DMS79 (cell line): ENCODE measurements around the gene RRP15.

ENCODE experiments used
- DNase-seq: peaks from one replicate; lab custom pipeline; 2025; lab: John Stamatoyannopoulos, UW

RRP15 gene

DNA sequence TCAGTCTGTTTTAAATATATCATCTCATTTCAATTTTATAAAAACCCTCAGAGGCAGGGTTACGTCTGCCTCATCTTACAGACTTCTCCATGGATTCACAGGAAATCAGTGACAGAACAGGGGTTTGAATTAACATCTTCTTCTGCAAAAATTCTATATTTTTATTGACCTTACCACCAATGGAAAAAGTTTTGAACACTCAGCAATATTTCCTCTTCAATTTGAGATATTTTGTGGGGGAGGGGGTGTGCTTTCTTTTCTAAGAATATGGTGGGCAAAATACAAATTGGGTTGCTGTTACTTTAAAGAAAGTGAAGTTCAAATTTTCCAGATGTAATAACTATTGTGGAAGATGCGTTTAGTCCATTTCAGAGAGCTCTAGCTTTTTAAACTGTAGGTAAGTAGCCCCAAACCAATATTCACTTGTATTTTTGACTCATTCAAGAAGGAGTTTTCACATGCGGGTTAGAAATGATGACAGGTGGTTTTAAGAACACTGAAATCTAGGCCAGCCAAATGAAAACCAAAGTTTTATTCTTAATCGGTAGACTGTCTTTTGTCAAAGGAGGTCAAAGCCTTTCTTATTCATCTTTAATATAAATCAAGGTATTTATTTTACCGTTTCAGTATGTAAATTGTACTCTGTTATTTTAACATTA, 77.5 kb downstream of the RRP15 start:
- no peak for DNase-seq

DNA sequence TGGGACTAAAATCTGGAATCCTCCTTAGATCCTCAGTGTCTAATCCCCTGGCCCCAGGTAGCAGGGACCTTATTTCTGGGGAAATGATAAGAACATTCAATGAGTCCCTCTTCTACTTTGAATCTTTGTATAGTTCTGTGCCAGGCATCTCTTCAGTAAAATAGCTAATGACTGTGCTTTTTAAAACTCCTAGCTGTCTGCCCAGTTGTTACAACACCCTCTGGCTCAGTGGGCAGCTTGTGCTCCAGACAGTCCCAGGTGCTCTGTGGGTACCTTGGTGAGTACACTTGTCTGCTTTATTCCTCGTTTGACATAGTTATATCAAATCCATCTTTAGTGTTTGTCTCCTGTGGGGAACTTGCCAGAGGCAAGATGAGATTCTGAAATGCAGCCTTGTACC, 78.0 kb downstream of the RRP15 start:
- no peak for DNase-seq

DNA sequence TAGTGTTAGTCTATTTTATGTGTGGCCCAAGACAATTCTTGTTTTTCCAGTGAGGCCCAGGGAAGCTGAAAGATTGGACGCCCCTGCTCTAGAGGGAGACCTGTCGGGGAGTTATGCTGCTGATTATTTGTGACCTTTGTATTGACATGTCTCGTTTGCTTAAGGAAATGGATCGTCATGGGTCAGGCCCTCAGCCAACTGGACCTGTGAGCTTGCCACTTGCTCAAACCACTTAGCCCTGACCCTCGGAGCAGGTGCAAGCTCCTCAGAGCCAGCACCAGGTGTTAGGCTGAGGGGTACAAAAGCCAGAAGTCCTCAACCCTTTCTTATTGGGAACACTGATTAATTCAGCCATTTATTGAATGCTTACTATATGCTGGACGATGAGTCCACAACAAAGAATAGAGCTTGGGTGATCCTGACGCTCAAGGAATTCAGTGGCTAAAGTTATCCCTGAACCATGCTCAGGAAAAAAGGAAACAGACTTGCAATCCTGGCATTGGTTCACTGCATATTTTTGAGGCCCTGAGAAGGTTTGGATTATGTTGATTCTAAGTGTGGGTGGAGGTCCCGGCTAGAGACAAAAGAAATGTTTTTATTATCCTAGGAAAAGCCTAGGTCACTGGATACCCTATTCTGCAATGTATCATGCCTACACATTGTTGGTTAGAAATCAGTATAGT, 79.1 kb downstream of the RRP15 start:
- no peak for DNase-seq

DNA sequence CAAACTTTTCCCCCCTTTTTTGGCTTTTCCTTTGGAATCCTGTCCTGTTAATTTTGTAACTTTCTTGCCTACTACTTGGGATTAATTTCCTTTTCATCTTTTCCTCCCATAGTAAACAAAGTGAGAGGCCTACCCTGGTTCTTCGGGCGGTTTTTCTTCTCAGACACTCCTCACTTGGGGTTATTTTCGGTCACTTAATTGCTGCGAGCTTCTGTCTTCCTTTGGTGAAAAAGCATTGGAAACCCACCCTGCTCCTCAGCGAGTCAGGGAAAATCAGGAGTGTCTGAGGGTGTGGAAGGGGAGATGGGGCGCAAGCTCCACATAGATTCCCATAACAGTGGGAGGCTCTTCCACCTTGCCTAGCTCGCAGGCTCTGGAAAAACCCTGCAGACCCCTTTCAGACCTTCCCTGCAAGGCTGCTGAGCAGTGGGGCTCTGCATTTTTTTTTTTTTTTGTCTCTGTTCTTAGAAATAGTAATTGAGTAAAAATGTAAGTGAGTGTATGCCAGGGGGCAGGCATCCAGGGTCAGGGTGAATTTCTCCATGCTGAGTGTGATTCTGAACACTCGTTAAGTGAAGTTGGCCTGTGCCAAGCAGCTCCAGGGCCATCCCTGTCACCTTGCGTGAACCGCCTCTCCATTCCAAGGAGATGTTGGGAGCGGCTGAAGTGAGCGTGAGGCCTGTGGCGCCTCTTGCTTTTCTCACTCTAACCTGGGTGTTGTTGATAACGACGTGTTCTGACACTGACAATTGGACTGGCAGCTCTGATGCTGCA, 80.3 kb downstream of the RRP15 start:
- DNase-seq: no peak

DNA sequence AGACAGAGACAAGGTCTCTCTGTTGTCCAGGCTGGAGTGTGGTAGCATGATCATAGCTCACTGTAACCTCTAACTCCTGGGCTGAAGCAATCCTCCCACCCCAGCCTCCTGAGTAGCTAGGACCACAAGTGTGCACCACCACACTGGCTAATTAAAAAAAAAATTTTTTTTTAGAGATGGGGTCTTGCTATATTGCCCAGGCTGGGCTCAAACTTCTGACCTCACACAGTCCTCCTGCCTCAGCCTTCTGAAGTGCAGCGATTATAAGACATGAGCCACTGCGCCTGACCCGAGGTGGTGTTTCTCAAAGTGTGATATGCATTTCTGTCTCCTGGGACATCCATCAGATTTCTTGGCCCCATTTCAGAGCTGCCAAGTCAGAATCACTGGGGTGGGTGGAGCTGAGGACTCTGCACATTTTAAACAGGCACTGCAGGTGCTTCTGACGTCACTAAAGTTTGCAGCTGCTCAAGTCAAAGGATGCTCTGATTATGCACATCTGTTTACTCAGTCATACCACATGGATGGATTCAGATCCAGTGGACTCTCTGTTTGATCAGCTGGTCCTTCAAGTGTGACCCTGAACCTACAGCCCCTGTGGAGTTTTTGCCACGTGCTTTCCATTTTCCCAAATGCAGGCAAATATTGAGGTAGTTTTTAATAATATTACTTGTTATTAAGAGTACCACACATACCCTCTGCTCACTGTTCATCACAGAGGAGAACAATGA, 81.4 kb downstream of the RRP15 start:
- no peak for DNase-seq

DNA sequence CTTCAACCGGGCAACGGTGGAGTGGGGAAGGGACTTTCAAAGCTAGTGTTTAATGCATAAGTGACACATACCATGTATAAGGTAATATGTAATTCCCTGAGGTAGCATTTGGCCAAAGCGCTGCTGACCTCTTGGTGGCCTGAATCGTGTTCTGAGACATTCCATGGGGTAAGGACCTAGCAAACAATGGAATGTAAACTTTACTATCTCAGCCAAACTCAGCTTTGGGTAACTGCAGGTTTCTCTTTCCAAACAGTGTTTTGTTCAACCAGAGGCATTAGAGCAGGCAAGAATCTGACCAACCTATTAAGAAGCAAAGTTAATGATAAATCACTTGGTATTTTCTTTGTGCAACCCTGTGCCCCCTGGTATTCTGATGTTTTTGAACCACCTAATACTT, 82.0 kb downstream of the RRP15 start:
- no peak for DNase-seq

DNA sequence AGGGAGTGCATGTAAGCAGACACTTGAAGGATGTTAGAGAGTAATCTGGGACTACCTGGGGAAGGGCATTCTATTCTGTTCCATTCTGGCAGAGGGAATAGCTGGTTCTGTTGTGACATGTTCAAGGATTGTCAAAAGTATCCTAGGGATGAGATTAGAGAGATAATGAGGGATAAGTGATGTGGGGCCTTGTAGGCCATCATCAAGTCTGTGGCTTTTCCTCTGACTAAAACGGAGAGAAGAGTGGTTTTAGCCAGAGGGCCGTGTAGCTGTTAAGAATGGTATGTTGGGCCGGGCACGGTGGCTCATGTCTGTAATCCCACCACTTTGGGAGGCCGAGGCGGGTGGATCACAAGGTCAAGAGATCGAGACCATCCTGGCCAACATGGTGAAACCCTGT, 83.6 kb downstream of the RRP15 start:
- DNase-seq: no peak

DNA sequence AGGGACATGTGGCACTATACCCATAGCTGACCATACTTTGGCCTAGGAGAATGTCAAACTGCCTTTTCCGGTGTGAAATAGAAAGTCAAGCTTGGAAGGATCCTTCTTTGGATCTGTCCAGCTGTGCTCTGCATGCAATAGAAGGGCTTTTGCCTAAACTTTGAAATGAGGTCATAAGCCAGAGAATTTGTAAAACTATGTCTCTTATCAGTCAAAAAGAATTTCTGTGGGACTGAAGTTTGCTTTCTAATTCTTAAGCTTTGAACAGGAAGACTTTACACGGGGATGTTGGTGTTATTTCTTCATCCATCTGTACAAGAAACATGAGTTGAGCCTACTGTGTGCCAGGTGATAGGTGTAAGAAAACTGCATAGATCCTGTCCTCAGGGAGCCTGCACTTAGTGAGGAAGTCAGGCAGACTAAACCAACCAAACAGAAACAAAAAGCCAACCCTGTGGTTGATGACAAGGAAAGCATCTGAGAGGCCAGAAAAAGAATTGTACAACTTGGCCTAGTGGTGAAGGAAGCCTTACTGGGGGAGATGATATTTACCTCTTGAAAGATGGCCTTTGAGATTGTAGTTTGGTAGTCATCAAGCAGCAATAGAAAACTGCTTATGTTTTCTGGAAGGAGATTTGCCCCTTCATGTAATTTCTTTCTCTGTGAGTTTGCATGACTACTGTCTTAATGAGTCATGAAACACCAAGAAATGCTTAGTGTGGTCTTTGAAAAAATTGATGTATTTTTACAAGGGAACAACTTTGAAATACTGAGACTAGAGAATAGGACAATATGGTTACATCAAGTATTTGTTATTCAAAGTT, 84.8 kb downstream of the RRP15 start:
- DNase-seq: no peak

DNA sequence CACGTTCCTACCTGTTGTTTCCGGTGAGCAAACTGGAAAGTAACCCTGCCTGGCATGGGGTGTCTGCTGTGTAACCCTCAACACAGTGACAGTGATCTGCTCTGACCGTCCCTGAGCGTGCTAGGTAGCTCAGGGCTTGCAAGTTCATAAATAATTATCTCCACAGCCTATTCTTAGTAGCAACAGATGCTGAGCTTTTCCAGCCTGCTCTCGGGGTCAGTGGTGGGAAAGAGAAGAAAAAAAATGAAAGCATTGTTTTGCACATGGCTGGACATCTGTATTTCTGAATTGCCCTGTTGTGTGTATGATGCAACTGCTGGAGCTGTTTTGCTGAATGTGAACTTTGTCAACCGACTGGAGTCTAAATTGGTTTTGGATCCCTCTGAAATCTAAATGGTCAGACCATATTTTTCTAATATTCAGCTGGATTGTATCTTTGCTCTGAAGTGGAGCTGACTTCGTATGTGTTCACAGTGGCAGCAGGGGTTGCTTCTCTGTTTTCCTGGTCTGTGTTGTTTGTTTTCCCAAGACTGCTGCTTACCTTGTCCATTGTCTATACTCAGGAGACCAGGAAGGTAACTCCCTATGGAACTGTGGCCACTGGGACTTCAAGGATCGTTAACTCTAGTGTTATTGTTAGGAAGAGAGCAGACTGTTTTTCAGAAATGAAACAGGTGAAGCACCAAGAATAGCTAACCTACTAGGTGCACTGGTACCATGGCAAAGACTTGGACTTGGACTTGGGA, 87.0 kb downstream of the RRP15 start:
- no peak for DNase-seq

DNA sequence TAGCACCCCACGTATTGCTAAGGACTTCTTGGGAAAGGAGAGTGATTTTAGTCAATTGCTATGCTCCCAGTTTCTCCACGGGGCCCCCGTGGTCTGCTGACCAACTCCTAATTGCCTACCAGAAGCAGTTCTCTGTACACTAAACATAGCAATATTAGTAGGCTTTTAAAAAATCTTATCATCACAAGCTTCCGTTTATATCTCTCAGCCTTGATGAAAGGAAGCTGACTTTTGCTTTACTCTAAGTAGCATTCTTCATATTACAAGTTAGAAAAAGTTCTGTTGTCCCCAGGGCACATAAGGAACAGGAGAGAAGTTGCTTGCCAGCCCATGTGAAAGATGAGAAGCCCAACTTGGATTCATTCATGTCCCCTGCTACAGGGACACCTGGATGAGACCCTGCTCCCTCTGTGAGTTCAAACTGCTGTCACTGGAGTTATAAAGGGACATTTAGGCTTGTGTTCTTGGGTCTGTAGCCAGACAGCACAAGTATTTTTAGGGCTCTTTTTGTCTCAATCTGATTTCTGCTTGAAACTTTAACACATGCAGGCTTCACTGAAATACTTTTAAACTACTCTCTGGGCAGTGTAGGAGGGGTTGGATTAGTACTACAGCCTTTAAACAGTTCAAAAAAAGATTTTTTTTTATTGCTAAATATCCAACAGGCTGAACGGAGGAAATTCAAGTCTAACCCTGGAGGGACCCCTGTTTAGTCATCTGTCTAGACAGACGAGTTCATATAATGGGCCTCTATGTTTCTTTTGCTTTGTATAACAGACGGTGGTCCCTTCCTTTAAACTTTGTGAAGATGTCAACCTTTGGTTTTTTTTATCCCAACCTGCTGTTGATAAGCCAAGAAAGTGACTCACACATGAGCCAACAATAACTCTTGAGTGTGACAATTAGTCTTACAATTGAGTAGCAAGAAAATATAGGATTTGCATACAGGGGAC, 89.6 kb downstream of the RRP15 start:
- no peak for DNase-seq

DNA sequence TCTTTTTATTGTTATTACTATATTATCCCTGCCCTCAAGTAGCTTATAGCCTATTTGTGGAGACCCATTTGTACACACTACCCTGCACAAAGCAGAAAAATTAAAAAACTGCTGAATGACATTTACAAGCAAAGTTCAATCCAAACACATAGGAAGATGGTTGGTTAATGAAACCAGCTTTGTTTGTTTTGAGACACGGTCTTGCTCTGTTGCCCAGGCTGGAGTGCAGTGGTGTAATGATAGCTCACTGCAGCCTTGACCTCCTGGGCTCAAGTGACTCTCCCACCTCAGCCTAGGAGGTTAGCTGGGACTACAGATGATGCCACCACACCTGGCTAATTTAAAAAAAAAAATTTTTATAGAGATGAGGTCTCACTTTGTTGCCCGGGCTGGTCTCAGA, 91.6 kb downstream of the RRP15 start:
- no peak for DNase-seq

DNA sequence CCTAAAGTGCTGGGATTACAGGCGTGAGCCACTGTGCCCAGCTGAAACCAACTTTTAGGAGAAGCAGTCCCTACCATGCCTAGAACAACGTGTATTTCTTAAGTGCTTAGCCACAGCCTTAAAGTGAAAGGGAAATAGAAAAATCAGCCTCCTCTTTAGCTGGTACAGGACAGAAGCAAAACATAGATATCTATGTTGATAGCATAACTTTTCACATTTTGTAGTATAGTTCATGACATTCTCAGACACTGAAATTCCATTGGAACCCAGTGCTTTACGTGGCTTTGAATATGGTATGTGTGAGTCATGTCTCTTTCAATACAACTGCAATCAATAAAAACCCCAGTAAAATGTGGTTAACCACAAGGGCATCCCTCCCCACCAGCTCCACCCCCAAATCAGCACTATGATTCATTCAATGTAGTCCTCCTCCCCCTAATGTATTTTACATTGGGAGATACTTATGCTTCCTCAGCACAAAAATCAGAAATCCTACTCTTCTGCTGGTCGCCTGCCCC, 92.1 kb downstream of the RRP15 start:
- no peak for DNase-seq

DNA sequence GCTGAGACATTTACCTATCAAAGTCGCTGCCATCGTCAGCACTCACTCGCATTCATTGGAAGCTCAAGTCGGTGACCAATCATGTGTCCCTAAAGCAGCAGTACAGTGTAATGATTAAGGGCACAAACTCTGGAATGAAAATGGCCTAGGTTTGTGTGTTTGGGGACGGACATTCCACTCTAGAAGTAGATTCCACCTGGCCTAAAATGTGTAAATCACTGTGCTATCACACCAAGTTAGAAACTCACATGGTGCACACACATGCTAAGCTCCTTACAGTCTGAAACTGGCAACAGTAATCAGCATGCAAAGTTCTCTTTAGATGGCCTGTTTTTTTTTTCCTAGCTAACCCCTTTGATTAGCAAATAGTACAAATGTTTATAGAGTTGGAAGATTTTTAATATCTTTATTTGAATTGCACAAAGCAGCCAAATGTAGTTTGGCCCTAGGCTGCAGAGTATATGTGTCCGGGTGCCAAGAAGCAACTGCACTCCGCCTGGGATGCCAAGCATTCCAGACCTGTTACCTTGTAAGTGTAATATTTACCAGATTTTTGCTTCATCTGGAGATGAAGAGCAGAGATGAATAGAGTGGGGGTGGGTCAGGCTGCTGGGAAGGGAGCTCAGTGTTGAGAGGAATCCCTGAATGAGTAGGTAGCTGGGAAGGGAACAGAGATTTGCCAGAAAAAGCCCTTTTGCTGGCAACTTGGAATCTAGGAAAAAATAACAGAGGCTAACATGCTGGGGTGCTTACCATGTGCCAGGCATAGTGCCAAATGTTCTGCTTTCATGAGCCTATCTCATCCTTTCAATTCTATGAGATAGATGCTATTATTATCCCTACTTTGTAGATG, 95.3 kb downstream of the RRP15 start:
- no peak for DNase-seq

DNA sequence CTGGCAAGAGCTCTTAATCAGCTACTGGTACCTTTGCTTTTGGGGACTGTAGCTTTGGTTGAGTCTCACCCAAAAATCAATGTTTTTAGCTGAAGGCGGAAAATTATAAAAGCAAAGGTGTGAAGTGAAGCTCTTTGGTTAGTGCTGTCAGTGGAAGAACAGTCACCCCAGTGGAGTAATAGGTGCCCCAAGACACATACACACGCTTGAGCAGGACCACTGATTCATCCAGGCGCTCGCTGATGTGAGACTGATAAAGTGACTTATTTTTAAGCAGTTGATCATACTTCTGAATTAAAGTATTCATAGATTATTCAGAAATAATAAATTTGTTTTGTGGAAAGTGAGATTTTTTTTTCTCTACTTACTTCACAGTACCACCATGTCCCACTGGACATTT, 97.2 kb downstream of the RRP15 start:
- no peak for DNase-seq

DNA sequence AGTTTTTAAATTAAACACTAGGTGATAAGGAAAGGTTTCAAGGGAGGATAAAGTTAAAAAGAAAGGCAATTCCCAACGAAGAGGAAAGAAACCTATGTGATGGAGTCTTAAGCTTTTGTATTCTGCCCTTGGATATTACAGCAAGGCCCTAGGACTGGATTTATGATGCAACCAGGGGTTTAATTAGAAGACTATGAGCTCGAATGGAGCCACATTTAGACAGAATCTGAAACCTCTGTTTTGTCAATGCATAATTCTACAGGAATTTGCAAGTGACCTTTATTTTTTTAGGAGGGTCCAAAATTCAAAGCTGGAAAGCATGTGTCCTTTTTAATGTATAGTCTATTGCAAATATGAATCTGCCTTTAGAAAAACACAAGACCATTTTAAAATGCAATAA, 98.0 kb downstream of the RRP15 start:
- no peak for DNase-seq

DNA sequence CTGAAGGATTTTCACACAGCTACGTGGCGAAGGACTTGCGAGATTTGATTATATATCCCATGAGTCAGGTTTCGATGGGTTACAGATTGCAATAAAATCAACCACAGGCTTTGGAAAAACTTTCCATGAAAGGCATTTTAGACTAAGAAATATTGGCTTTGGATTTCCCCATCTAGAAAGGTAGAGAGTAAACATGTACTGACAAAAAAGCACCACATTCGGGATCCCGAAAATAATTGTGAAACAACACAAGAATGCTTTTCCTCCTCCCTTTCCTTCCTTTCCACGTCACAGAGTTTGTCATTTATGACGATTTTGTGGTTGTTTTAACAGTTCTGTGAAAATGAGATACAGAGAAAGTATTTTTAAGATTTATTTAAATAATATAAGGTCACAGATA, 98.6 kb downstream of the RRP15 start:
- no peak for DNase-seq

DNA sequence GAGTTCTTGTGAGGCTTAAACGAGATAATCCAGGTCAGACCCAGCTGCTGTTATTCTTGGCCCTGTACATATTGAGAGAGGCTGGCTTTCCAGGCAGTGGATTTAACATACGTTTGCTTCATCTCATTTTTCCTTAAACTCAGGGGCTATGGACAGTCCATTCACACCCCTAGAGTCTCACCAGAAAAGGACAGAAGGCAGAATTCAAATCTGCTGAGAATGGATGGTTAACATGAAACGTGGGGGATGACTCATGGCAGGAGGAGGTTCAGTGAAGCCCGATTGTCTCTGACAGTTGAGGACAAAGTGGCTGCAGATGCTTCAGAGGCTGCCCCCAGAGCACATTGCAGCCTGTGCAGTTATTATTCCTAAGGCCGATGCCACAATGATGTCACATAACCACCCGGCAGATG, 99.5 kb downstream of the RRP15 start:
- DNase-seq: no peak
